ENCODE results near the gene ARRDC4.

- TF ChIP-seq CTCF (conservative IDR thresholded peaks at IDR 0.05; ENCODE audit: low read length) (no peak), EZH2phosphoT487 (IDR thresholded peaks at IDR 0.05; ENCODE audit: borderline replicate concordance, low read depth, low read length) (no peak)
Measured at GRCh38 chr15:98017150-98017964, 56.9 kb downstream of the ARRDC4 start.

All from OCI-LY7 (cell line).